HEK293 (cell line): Measurements from ENCODE around the gene SMCO4.

Experiments
- CTCF ChIA-PET: fragments of 350-600 bp; formaldehyde crosslinking; extraction: SDS; loops from one replicate; lab custom pipeline; 2021; ENCODE audit warnings: antibody characterized with exemption; lab: Yijun Ruan, JAX
- POLR2A ChIA-PET: fragments of 300-600 bp; formaldehyde crosslinking; extraction: SDS; loops from one replicate; lab custom pipeline; 2020; ENCODE audit warnings: antibody characterized with exemption, inconsistent platforms; lab: Yijun Ruan, JAX
- H3K27ac ChIP-seq: fragments of 200-500 bp; sonication (Bioruptor generic); 2 replicates; pipeline ENCODE4 v1.5.1; 2014; ENCODE audit warnings: low read depth, low read length, control low read depth, inconsistent platforms; ENCODE audit errors: extremely low read depth
- H3K36me3 ChIP-seq, 2 experiments: fragments of 200-500 bp in 1 of 2; sonication (Bioruptor generic) in 1 of 2; 1 replicate in 1 of 2; 2 replicates in 1 of 2; pipeline ENCODE4 v1.5.1; 2014 to 2017; ENCODE audit warnings: inconsistent platforms in 2 of 2, low read length in 2 of 2; ENCODE audit not compliant: control insufficient read depth in 2 of 2, insufficient read depth in 1 of 2
- H3K4me1 ChIP-seq: fragments of 200-500 bp; sonication (Bioruptor generic); 2 replicates; pipeline ENCODE4 v1.5.1; 2014; ENCODE audit warnings: mild to moderate bottlenecking, low read length, inconsistent platforms; ENCODE audit not compliant: control insufficient read depth, insufficient read depth
- H3K4me3 ChIP-seq: 2 replicates; pipeline ENCODE4 v1.5.1; 2011; ENCODE audit warnings: low read depth, mild to moderate bottlenecking, control low read depth, low read length, moderate library complexity
- H3K9me3 ChIP-seq: fragments of 200-500 bp; sonication (Bioruptor generic); 2 replicates; pipeline ENCODE4 v1.5.1; 2014; ENCODE audit warnings: low read depth, low read length, inconsistent platforms; ENCODE audit not compliant: control insufficient read depth, insufficient read depth
- IKZF3 ChIP-seq: fragments of 450-650 bp; IDR thresholded peaks from 2 replicates; pipeline ENCODE4 v1.5.0; 2018; ENCODE audit warnings: missing biosample characterization, mild to moderate bottlenecking, missing genetic modification characterization, moderate library complexity
- OVOL3 ChIP-seq: fragments of 450-650 bp; formaldehyde crosslinking; IDR thresholded peaks from 2 replicates; pipeline ENCODE4 v1.5.1; 2016; ENCODE audit warnings: missing biosample characterization, missing genetic modification characterization
- SCRT2 ChIP-seq: fragments of 450-650 bp; formaldehyde crosslinking; IDR thresholded peaks from 2 replicates; pipeline ENCODE4 v1.5.1; 2016; ENCODE audit warnings: missing biosample characterization, missing genetic modification characterization
- SP7 ChIP-seq: fragments of 450-650 bp; formaldehyde crosslinking; IDR thresholded peaks from 2 replicates; pipeline ENCODE4 v1.5.1; 2016; ENCODE audit warnings: missing biosample characterization, missing genetic modification characterization
- TCF7L2 ChIP-seq: IDR thresholded peaks from 2 replicates; pipeline ENCODE4 v1.6.1; 2011; ENCODE audit warnings: low read depth, mild to moderate bottlenecking, inconsistent platforms, low read length, moderate library complexity, borderline replicate concordance
- WT1 ChIP-seq: fragments of 450-650 bp; formaldehyde crosslinking; IDR thresholded peaks from 2 replicates; pipeline ENCODE4 v1.5.1; 2016; ENCODE audit warnings: missing biosample characterization, missing genetic modification characterization
- YY2 ChIP-seq: fragments of 450-650 bp; formaldehyde crosslinking; IDR thresholded peaks from 2 replicates; pipeline ENCODE4 v1.5.1; 2016; ENCODE audit warnings: missing biosample characterization, missing genetic modification characterization
- ZNF121 ChIP-seq: fragments of 450-650 bp; formaldehyde crosslinking; IDR thresholded peaks from 2 replicates; pipeline ENCODE4 v1.5.1; 2016; ENCODE audit warnings: missing biosample characterization, missing genetic modification characterization
- ZNF155 ChIP-seq: fragments of 450-650 bp; formaldehyde crosslinking; IDR thresholded peaks from 2 replicates; pipeline ENCODE4 v1.5.1; 2016; ENCODE audit warnings: missing biosample characterization, missing genetic modification characterization
- ZNF221 ChIP-seq: fragments of 450-650 bp; formaldehyde crosslinking; IDR thresholded peaks from 2 replicates; pipeline ENCODE4 v1.5.1; 2017; ENCODE audit warnings: missing biosample characterization, missing genetic modification characterization, borderline replicate concordance
- ZNF274 ChIP-seq, 2 experiments: fragments of 200-500 bp in 1 of 2; fragments of 450-650 bp in 1 of 2; sonication (Bioruptor generic) in 1 of 2; formaldehyde crosslinking in 1 of 2; IDR thresholded peaks; 2 replicates each; pipeline versions ENCODE4 v1.5.1 to v1.6.1; 2014 to 2016; ENCODE audit warnings: borderline replicate concordance in 1 of 2, inconsistent platforms in 1 of 2, low read length in 1 of 2, missing biosample characterization in 1 of 2, missing genetic modification characterization in 1 of 2
- ZNF350 ChIP-seq: fragments of 450-650 bp; formaldehyde crosslinking; IDR thresholded peaks from 2 replicates; pipeline ENCODE4 v1.5.0; 2017; ENCODE audit warnings: missing biosample characterization, mild to moderate bottlenecking, missing genetic modification characterization
- ZNF488 ChIP-seq: fragments of 450-650 bp; formaldehyde crosslinking; IDR thresholded peaks from 2 replicates; pipeline ENCODE4 v1.5.1; 2016; ENCODE audit warnings: missing biosample characterization, missing genetic modification characterization
- ZNF514 ChIP-seq: fragments of 450-650 bp; formaldehyde crosslinking; IDR thresholded peaks from 2 replicates; pipeline ENCODE4 v1.5.1; 2016; ENCODE audit warnings: missing biosample characterization, missing genetic modification characterization
- ZNF76 ChIP-seq: fragments of 450-650 bp; formaldehyde crosslinking; IDR thresholded peaks from 2 replicates; pipeline ENCODE4; 2016; ENCODE audit warnings: low read depth, missing biosample characterization, missing genetic modification characterization, borderline replicate concordance
- ZNF792 ChIP-seq: fragments of 450-650 bp; formaldehyde crosslinking; IDR thresholded peaks from 2 replicates; pipeline ENCODE4 v1.5.1; 2016; ENCODE audit warnings: missing biosample characterization, missing genetic modification characterization
- TF ChIP-seq, protein P1 (sequence below): fragments of 450-650 bp; IDR thresholded peaks from 2 replicates; pipeline ENCODE4 v1.5.1; 2018; ENCODE audit warnings: missing biosample characterization, mild to moderate bottlenecking, missing genetic modification characterization
- TF ChIP-seq, protein P2 (sequence below): fragments of 450-650 bp; formaldehyde crosslinking; IDR thresholded peaks from 2 replicates; pipeline ENCODE4 v1.5.1; 2016; ENCODE audit warnings: missing biosample characterization, missing genetic modification characterization
- TF ChIP-seq, protein P3 (sequence below): fragments of 450-650 bp; formaldehyde crosslinking; IDR thresholded peaks from 2 replicates; pipeline ENCODE4 v1.5.1; 2016; ENCODE audit warnings: missing biosample characterization, missing genetic modification characterization, borderline replicate concordance
- TF ChIP-seq, protein P4 (sequence below): fragments of 450-650 bp; formaldehyde crosslinking; IDR thresholded peaks from 2 replicates; pipeline ENCODE4 v1.5.1; 2017; ENCODE audit warnings: missing biosample characterization, missing genetic modification characterization

The SMCO4 gene

DNA sequence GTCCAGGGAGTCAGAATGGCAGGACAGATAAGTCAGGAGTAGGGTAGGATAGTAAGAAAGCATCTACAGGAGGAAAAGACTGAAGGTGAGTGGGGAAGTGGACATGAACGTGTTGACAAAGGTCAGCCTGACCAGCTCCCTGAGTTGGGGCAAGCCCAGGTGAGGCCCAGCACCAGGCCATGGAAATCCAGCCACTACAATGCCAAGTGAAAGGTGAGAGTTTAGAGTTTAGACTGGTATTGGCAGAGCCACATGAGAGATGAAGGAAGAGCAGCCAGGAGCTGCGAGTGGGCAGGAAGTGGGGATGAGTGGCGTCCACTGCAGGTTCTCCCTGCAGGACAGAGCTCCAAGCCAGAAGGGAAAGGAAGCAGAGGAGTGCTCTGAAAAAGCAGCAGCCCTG is 16.5 kb upstream of the SMCO4 start:
- CTCF ChIA-PET, result no interaction called here
- Histone ChIP-seq H3K36me3 (no peaks in the 10 kb centered on the region), H3K4me3 (no peak overlapping the region), H3K9me3 (no peaks in the 10 kb centered on the region), H3K4me1 (no peaks in the 10 kb centered on the region), H3K27ac (no peak overlapping the region)
- TF ChIP-seq ZNF221 (tag by site-specific recombination) (no peak), ZNF350 (tag by site-specific recombination) (no peak), YY2 (tag by site-specific recombination) (no peak), SP7 (tag by site-specific recombination) (no peak), ZNF274 (IDR thresholded peaks at IDR 0.05; ENCODE audit: low read length) (no peak), ZNF274 (tag by site-specific recombination; IDR thresholded peaks at IDR 0.05; ENCODE audit: borderline replicate concordance) (no peak), ZNF488 (tag by site-specific recombination) (no peak), ZNF792 (tag by site-specific recombination) (no peak), ZNF76 (tag by site-specific recombination) (no peak), WT1 (tag by site-specific recombination) (no peak), ZNF514 (no peak), ZNF121 (tag by site-specific recombination) (no peak), IKZF3 (no peak), TCF7L2 (no peak), OVOL3 (no peak), SCRT2 (tag by site-specific recombination) (no peak), ZNF155 (tag by site-specific recombination) (no peak)
- TF ChIP-seq, protein P1, sequence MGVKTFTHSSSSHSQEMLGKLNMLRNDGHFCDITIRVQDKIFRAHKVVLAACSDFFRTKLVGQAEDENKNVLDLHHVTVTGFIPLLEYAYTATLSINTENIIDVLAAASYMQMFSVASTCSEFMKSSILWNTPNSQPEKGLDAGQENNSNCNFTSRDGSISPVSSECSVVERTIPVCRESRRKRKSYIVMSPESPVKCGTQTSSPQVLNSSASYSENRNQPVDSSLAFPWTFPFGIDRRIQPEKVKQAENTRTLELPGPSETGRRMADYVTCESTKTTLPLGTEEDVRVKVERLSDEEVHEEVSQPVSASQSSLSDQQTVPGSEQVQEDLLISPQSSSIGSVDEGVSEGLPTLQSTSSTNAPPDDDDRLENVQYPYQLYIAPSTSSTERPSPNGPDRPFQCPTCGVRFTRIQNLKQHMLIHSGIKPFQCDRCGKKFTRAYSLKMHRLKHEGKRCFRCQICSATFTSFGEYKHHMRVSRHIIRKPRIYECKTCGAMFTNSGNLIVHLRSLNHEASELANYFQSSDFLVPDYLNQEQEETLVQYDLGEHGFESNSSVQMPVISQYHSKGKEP (tag by site-specific recombination), result no peak
- TF ChIP-seq, protein P2, sequence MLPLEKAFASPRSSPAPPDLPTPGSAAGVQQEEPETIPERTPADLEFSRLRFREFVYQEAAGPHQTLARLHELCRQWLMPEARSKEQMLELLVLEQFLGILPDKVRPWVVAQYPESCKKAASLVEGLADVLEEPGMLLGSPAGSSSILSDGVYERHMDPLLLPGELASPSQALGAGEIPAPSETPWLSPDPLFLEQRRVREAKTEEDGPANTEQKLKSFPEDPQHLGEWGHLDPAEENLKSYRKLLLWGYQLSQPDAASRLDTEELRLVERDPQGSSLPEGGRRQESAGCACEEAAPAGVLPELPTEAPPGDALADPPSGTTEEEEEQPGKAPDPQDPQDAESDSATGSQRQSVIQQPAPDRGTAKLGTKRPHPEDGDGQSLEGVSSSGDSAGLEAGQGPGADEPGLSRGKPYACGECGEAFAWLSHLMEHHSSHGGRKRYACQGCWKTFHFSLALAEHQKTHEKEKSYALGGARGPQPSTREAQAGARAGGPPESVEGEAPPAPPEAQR (tag by site-specific recombination), result no peak
- TF ChIP-seq, protein P3, sequence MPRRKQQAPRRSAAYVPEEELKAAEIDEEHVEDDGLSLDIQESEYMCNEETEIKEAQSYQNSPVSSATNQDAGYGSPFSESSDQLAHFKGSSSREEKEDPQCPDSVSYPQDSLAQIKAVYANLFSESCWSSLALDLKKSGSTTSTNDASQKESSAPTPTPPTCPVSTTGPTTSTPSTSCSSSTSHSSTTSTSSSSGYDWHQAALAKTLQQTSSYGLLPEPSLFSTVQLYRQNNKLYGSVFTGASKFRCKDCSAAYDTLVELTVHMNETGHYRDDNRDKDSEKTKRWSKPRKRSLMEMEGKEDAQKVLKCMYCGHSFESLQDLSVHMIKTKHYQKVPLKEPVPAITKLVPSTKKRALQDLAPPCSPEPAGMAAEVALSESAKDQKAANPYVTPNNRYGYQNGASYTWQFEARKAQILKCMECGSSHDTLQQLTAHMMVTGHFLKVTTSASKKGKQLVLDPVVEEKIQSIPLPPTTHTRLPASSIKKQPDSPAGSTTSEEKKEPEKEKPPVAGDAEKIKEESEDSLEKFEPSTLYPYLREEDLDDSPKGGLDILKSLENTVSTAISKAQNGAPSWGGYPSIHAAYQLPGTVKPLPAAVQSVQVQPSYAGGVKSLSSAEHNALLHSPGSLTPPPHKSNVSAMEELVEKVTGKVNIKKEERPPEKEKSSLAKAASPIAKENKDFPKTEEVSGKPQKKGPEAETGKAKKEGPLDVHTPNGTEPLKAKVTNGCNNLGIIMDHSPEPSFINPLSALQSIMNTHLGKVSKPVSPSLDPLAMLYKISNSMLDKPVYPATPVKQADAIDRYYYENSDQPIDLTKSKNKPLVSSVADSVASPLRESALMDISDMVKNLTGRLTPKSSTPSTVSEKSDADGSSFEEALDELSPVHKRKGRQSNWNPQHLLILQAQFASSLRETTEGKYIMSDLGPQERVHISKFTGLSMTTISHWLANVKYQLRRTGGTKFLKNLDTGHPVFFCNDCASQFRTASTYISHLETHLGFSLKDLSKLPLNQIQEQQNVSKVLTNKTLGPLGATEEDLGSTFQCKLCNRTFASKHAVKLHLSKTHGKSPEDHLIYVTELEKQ (tag by site-specific recombination), result no peak
- TF ChIP-seq, protein P4, sequence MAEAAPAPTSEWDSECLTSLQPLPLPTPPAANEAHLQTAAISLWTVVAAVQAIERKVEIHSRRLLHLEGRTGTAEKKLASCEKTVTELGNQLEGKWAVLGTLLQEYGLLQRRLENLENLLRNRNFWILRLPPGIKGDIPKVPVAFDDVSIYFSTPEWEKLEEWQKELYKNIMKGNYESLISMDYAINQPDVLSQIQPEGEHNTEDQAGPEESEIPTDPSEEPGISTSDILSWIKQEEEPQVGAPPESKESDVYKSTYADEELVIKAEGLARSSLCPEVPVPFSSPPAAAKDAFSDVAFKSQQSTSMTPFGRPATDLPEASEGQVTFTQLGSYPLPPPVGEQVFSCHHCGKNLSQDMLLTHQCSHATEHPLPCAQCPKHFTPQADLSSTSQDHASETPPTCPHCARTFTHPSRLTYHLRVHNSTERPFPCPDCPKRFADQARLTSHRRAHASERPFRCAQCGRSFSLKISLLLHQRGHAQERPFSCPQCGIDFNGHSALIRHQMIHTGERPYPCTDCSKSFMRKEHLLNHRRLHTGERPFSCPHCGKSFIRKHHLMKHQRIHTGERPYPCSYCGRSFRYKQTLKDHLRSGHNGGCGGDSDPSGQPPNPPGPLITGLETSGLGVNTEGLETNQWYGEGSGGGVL (tag by site-specific recombination), result no peak
- POLR2A ChIA-PET, result no interaction called here
